Measurements from ENCODE around the gene MSANTD2.
A peak's percentile ranks its signal among the peaks of the same experiment; 100 is the strongest.

The MSANTD2 gene

DNA sequence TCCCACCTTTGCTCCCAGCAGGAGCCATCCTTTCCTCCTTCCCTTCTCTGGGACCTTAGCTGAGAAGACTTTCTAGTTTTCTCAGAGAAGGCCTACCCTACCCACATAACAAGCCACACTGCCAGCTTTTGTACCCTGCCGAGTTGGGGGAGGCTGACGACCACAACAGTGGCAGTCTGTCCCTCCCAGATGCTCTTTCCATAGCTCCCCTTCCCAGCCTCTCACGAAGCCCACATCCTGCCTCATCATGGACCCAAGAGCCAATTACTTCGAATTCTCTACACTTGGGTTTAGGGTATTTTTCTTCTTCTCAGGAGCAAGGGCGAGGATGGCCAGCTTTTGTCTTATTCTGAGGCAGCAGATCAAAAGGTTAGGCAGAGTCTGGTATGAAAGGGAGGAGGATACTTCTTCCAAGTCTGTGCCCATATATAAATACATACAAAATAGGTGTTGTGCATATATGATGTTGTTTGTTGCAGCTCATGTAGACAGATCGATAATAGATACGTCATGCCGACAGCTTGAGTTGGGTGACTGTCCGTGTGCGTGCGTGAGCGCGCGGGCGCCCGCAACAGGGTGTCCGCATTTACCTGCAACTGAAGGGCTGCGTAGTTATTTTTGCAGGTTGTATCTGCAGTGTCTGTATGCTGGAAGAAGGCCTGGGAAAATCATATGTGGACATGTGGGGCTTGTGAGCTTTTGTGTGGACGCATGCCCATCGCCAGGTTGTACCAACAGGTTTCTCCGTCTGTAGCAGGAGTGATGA, 61.3 kb downstream of the MSANTD2 start:
- TF ChIP-seq, protein P1, sequence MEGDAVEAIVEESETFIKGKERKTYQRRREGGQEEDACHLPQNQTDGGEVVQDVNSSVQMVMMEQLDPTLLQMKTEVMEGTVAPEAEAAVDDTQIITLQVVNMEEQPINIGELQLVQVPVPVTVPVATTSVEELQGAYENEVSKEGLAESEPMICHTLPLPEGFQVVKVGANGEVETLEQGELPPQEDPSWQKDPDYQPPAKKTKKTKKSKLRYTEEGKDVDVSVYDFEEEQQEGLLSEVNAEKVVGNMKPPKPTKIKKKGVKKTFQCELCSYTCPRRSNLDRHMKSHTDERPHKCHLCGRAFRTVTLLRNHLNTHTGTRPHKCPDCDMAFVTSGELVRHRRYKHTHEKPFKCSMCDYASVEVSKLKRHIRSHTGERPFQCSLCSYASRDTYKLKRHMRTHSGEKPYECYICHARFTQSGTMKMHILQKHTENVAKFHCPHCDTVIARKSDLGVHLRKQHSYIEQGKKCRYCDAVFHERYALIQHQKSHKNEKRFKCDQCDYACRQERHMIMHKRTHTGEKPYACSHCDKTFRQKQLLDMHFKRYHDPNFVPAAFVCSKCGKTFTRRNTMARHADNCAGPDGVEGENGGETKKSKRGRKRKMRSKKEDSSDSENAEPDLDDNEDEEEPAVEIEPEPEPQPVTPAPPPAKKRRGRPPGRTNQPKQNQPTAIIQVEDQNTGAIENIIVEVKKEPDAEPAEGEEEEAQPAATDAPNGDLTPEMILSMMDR (conservative IDR thresholded peaks at IDR 0.05): no peak
- peak overlapping the region; percentile 21; the same call in 1 of the 2 replicates for H3K27ac ChIP-seq

DNA sequence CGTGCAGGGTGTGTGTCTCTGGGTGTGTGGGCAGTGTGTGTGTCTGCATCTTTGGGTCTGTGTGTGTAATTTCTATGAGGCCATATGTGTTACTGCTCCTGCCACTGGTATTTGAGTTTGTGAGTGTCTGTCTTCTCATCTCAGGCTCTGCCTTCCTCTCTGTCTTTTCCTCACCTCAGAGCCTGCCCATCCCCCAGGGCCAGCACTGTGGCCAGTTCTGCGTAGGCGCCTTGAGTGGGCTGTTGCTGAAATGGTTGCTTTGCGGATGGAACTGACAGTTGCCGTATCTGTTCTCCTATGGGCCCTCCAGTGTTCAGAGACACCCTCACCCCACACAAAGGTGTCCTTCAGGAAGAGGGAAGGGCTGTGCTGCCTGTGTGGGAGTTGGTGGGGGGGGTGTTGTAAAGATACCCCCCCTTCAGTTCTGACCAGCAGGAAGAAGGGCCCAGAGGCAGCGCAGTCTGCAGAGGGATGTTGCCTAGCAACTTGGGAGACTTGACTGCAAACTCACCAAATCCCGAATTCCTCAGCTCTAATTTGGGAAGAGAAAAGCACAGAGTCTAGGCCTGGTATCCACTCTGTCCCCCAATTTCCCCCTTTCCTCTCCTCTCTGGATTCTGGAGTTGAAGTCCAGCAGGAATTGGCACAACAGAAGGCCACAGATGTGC, 62.4 kb downstream of the MSANTD2 start:
- TF ChIP-seq, protein P1 (conservative IDR thresholded peaks at IDR 0.05): no peak

DNA sequence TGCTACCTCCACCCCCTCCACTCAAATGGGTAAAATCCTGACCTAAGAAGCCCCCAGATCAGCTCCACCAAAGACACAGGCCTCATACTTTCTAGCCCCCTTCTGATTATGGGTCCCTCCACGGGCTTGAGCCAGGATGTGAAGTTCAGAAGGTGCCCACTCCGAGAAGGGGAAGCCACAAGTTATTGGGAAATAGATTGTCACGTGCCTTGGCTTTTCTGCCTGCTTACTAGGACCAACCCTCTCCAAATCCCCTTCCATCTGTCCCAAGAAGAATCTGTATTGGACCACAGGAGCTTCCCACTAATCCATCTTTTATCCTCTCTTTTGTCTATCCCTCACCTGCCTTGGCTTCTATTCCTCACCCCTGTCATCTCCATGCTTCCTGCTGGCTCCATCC, 63.5 kb downstream of the MSANTD2 start:
- TF ChIP-seq, protein P1 (conservative IDR thresholded peaks at IDR 0.05): no peak
- H3K27ac ChIP-seq: no peak overlapping the region

More for the DNA sequence above, 62.4 kb downstream of the MSANTD2 start:
- no peak overlapping the region for H3K27ac ChIP-seq

DNA sequence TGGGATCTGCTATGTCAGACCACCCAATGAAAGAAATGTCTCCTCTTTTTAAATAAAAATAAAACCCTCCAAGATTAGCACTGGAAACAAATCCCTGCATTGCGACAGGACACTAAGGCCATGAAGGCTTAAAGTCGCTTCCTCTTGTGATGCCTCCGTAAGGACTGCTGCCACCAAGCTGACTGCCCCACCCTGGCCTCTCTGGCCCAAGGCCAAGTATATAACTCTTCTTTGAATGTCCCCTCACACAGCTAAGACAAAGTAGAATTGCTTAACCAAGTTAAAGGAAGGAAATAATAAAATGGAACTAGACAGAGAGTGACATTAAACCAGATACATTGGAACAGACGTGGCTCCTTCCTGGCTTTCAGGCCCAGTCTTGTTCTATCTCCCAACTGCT, 68.0 kb downstream of the MSANTD2 start:
- TF ChIP-seq, protein P1 (conservative IDR thresholded peaks at IDR 0.05): no peak
- no peak overlapping the region for H3K27ac ChIP-seq

DNA sequence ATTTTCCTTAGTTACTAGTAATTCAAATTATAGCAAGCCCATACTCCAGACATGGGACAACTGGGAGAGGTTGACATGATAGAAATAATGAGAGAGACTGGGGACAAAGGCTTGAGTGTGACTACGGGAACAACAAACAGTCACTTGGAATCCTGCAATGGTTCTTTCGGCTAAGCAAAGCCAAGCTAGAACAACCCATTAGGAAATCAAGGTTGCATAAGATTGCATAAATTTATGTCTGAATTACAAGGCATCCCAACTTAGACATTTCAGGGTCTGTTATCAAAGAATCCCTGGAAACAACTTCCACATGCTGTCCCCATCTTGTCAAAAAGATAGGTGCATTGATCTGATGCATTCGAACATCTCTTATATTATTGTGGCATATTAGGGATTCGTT, 70.6 kb downstream of the MSANTD2 start:
- H3K27ac ChIP-seq: no peak overlapping the region
- TF ChIP-seq, protein P1 (conservative IDR thresholded peaks at IDR 0.05): no peak

DNA sequence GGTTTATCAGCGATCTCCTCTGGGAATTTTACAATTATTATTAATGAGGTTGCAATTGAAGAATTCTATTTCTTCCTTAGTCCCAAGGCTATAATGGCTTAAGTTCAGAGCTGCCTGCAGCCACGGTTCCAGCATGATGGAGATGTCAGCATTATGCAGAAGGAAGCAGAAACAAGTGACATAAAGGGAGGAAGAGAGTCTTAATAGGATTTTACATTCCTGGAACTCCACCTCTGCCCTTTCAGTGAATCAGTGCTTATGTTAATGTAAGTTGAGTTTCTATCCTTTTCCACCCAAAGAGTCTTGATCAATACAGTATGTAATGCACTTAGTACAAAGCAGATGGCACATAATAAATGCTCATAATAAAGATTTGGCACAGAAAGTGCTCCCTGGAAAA, 72.1 kb downstream of the MSANTD2 start:
- TF ChIP-seq, protein P1 (conservative IDR thresholded peaks at IDR 0.05): no peak
- no peak overlapping the region for H3K27ac ChIP-seq

DNA sequence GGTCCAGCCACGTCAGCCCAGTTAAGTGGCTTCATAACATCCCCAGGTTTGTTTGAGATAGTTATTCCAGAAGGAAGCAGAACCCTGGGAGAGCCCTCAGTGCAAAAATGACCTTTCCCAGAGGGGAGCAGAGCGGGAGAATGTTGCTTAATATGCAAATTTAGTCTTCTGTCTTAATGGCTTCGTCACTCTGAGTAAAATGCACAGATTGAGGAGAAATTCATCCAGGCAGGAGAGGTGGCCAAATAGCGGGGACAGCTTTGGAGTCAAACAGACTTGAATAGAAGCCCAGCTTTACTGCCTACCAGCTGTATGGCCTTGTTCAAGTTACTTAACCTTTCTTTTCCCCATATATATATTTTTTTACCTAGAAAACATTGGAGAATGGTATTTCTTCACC, 72.7 kb downstream of the MSANTD2 start:
- TF ChIP-seq, protein P1 (conservative IDR thresholded peaks at IDR 0.05): no peak
- H3K27ac ChIP-seq: no peak overlapping the region

Data from VCaP (cell line).